ENCODE data around the gene CCT6A.
"Not testable (repeated sequence)": the region's sequence is repeated elsewhere in the genome, so short reads cannot be mapped to it uniquely, and the experiment has no call there.

CCT6A gene

DNA sequence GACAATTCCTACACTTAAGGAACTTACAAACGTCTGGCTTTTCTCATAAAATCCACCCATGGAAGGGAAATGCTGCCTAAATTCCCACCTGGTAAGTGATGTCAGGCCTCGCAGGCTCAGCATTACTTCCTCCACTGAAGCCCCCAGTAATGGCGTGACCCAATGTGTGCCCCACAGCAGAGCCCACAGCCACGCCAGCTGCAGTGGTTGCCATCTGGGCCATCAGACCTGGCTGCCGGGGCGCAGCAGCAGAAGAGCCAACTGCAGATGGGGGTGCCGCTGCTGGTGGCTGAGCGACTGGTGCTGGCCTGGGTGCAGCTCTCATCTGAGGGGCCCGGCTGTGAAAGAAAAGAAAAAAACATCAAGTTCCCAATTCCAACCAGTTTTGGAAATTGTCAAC, 52.6 kb downstream of the CCT6A start:
- DNase-seq: not testable (repeated sequence)

DNA sequence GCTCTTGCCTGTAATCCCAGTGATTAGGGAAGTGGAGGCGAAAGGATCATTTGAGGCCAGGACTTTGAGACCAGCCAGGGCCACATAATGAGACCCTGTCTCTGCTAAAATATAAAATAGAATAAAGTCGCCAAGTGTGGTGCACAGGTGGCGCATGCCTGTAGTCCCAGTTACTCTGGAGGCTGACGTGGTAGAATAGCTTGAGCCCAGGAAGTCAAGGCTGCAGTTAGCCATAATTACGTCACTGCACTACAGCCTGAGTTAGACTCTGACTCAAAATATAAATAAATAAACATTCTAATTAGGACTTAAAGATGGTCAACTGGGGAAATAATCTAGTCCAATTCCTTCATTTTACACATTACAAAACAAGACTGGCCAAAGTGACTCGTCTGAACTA, 53.9 kb downstream of the CCT6A start:
- no peak for DNase-seq

DNA sequence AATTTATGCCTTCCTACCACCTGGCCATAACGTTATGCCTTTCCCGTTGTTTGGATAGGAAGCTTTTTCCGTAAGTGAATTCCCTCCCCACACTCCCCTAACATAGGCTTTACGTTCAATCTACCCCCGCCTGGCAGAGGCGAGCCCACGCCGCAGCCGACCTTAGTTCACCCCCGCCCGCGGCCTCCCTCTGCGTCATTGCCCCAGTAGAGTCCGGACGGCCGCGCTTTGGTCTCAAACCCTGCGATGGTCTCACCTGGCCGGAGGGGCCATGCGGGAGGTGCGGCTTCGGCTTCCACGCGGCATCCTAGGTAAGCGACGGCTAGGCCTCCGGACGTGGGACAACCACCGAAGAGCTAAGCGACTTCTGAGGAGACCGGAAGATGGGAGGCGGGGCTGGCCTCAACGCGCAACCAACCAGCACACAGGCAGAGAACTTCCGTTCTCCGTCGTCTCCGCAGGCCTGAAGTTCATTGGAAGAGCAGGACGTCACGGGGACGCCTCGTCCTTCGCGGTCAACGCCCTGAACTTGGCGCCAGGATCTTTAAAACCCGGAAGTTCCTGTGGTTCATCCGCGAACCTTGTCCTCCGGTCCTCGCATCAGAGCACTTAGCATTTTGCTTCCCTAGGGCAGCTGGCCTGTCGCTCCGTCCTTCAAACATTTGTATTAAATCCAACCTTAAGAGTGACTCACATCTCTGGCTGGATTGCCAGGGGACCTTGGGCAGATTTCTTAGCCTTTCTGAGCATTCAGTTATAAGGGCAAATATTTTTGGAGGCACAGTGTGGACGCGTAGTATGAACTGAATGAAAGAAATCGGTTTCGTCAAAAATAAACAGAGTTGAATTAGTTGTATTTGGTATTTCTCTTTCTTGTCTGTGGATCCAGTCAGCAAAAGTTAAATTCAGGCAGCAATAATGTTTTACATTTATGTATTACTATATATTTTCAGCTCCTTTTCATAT, 54.8 kb downstream of the CCT6A start, which contains the start of gene CHCHD2:
Gene CHCHD2, minus strand, starts transcription at position 369 of the 966 bp plus-strand sequence. Its CDS starts 63 bp downstream, at position 306.
- peak; percentile 92 for DNase-seq

DNA sequence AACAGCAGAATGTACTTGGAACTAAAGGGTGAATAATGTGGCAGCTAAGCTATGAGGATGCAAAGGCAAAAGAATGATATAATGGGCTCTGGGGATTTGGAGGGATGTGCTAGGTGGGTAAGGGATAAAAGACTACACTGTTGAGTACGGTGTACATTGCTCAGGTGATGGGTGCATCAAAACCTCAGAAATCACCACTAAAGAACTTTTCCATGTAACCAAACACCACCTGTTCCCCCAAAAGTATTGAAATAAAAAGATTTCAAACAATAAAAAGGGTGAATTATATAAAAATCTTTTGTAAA, 56.3 kb downstream of the CCT6A start:
- no peak for DNase-seq

DNA sequence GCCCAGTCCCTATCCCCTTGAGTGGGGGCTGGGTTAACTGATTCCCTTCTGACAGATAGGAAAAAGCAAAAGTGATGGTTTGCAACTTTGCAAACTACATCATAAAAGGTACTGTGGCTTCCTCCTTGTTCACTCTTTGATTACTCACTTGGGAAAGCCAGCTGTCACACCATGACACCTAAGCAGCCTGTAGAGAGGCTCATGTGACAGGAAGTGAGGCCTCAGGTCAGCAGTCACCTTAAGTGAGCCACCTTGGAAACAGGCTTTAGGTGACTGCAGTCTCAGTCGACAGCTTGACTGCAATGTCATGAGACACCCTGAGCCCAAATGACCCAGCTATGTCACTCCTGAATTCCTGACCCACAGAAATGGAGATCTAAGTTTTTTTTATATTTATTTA, 59.0 kb downstream of the CCT6A start:
- DNase-seq: no peak

DNA sequence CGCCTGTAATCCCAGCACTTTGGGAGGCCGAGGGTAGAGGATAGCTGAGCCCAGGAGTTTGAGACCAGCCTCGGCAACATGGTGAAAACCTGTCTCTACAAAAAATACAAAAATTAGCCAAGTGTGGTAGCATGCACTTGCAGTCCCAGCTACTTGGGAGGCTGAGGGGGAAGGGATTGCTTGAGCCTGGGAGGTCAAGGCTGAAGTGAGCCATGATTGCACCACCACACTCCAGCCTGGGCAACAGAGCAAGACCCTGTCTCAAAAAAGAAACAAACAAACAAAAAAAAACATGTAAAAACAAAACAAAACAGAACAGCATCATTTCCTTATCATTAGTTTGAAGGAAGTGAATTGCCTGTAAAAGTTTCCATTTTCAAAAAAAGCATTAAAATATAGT, 60.7 kb downstream of the CCT6A start:
- not testable (repeated sequence) for DNase-seq
